ENCODE results near the gene PKHD1.

GRCh38 chr6:52081237-52081636, 6.2 kb downstream of the PKHD1 start:
- TF ChIP-seq CTCF (IDR thresholded peaks at IDR 0.05; ENCODE audit: poor library complexity): no peak
- no peak for TF ChIP-seq EZH2phosphoT487 (IDR thresholded peaks at IDR 0.05; ENCODE audit: low read depth, severe bottlenecking, unreplicated experiment)
- no peak for TF ChIP-seq EZH2 (IDR thresholded peaks at IDR 0.05; ENCODE audit: borderline replicate concordance)

Data from hepatocyte (in vitro differentiated cells).